Activated CD8-positive, alpha-beta T cell treated with anti-CD3 and anti-CD28 coated beads for 36 hours (primary cell): ENCODE results near the gene PODXL2. TPM values are rescaled to one million over a fixed set of nuclear protein-coding genes. Genes with fewer than 3 reads are reported as not detected.

Experiments
- ATAC-seq: fragments of 200-7000 bp; cut with Tn5 transposase; one replicate; pipeline ENCODE4 v1.10.0; 2021; ENCODE audit warnings: mild to moderate bottlenecking, moderate library complexity
- CTCF ChIA-PET: fragments of 350-600 bp; sonication (Branson Sonifier 250); formaldehyde crosslinking; loops from one replicate; lab custom pipeline; 2021; ENCODE audit warnings: antibody characterized with exemption; lab: Charles Lee
- POLR2A ChIA-PET: fragments of 350-600 bp; sonication (Branson Sonifier 250); formaldehyde crosslinking; loops from one replicate; lab custom pipeline; 2021; ENCODE audit warnings: antibody characterized with exemption; lab: Charles Lee
- DNase-seq: peaks from one replicate; pipeline ENCODE4 v3.0.0-alpha.2; 2020
- H3K27ac Mint-ChIP-seq: one replicate; pipeline ENCODE4 v1.8.0; 2021; ENCODE audit warnings: mild to moderate bottlenecking, mixed read lengths
- H3K27me3 Mint-ChIP-seq: one replicate; pipeline ENCODE4 v1.8.0; 2021; ENCODE audit warnings: mixed read lengths
- H3K36me3 Mint-ChIP-seq: one replicate; pipeline ENCODE4 v1.8.0; 2021; ENCODE audit warnings: low read depth, mixed read lengths
- H3K4me1 Mint-ChIP-seq: one replicate; pipeline ENCODE4 v1.8.0; 2021; ENCODE audit warnings: low read depth, mixed read lengths
- H3K4me3 Mint-ChIP-seq: one replicate; pipeline ENCODE4 v1.8.0; 2021; ENCODE audit warnings: mild to moderate bottlenecking, moderate library complexity, mixed read lengths
- H3K9me3 Mint-ChIP-seq: one replicate; pipeline ENCODE4 v1.8.0; 2021; ENCODE audit warnings: mixed read lengths
- intact Hi-C: fragments of 100-400 bp; cut with micrococcal nuclease; formaldehyde crosslinking; loops from one replicate; pipeline ENCODE4 v1.10.0; 2022
- microRNA-seq: library from miRNA; unstranded; fragments of <30 nt; microRNA quantifications from one replicate; pipeline ENCODE4 v1.2.0, GENCODE V29; 2022; ENCODE audit warnings: borderline microRNAs expressed, borderline replicate concordance
- total RNA-seq, 2 experiments: library from RNA; stranded (reverse); gene quantifications; one replicate each; pipeline ENCODE4 v1.2.3, GENCODE V29; 2021
- TF ChIP-seq, protein P1 (sequence below): fragments of 200-600 bp; IDR thresholded peaks from one replicate; pipeline ENCODE4 v1.8.0; 2022; ENCODE audit warnings: antibody characterized with exemption, mild to moderate bottlenecking

The PODXL2 gene
- total RNA-seq, 2 experiments from 2014 or later = 1.1 to 1.3 TPM

DNA sequence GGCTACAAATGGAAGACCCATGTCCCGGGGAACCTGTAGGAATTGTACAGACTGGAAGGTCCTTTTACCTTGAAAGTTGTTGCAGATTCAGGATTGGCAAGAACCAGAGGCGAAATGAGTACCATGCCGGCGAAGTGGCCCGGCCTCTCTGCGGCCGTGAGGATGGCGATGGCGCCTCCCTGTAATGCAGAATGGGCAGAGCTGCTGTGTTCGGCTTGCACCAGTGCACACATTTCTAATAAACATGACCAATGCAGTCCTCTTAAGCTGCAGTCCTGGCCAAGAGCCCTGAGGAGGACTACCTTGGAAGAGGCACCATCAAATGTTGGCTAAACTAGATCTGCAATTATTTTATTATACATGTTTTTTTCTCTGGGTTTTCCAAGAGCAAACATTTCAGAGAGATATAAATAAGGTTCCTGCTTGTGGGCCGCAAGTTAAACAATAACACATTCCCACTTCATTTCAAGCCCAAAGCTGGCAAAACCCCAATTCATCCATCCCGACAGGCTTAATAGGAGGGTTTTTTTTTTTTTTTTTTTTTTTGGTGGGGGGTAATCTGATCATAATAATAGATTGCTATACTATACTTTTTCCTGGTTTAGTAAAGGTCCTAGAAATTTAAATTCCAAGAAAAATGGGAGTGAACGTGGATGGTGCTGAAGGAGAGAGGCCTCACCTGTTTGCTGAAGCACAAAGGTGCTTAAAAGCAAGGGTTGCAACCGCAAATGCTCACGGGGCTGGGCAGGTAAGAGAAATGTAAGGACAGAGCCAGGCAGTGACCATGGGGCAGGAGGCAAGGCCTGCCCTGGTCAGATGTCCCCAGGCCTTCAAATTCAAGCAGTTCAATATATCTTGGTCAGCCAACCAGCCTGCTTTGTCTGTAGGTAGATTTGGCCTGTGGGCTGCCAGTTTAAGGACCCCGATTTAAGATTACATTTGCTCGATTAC lies 92.3 kb downstream of the PODXL2 start:
- no peaks in the 10 kb centered on the region for H3K4me1 Mint-ChIP-seq
- ChIA-PET CTCF (no interaction called here), POLR2A (interaction anchor here (0.8 kb wide), 1 partner anchor 19 kb away, joined by 3 read pairs; no protein-coding TSS in a partner anchor)
- peaks cover 4% of the 10 kb centered on the region for H3K27me3 Mint-ChIP-seq
- no peak overlapping the region for H3K27ac Mint-ChIP-seq
- TF ChIP-seq, protein P1, sequence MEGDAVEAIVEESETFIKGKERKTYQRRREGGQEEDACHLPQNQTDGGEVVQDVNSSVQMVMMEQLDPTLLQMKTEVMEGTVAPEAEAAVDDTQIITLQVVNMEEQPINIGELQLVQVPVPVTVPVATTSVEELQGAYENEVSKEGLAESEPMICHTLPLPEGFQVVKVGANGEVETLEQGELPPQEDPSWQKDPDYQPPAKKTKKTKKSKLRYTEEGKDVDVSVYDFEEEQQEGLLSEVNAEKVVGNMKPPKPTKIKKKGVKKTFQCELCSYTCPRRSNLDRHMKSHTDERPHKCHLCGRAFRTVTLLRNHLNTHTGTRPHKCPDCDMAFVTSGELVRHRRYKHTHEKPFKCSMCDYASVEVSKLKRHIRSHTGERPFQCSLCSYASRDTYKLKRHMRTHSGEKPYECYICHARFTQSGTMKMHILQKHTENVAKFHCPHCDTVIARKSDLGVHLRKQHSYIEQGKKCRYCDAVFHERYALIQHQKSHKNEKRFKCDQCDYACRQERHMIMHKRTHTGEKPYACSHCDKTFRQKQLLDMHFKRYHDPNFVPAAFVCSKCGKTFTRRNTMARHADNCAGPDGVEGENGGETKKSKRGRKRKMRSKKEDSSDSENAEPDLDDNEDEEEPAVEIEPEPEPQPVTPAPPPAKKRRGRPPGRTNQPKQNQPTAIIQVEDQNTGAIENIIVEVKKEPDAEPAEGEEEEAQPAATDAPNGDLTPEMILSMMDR = no peak
- no peaks in the 10 kb centered on the region for H3K9me3 Mint-ChIP-seq
- H3K4me3 Mint-ChIP-seq = no peak overlapping the region
- DNase-seq (no peak), ATAC-seq (no peak)
- intact Hi-C loops = no loop called here
- no peaks in the 10 kb centered on the region for H3K36me3 Mint-ChIP-seq

DNA sequence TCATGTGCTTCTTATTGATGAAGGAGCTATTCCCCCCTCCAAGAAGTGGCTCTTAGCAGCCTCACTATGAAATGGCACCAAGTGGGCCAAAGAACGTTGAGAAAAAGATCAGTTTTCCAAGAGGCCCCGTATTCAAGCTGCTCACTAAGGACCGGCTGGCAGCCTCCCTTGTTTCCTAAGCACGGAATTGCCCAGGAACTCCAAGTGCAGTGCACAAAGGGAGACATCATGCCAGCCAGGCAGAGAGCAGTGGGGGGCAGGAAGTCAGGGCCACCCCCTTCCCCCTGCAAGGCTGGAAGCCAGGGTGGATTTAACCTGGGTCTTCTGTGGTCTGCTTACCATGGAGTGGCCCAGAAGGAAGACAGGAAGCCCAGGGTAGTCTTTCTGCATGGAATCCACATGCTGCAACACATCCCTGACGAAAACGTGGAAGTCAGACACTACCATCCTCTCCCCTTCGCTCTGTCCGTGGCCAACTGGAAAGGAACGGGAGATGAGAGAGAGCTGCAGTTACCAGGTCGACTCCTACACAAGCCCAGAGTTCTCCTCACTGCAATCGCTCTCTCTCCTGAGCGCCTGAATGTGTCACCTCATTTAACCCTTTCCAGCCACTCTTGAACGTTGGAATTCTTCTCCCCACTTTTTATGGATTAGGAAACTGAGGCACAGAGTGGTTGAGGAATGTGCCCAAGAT lies 93.3 kb downstream of the PODXL2 start:
- POLR2A ChIA-PET = no interaction called here
- DNase-seq (no peak), ATAC-seq (no peak)
- Mint-ChIP-seq H3K27ac (no peak overlapping the region), H3K9me3 (no peaks in the 10 kb centered on the region), H3K27me3 (peaks cover 3% of the 10 kb centered on the region), H3K36me3 (no peaks in the 10 kb centered on the region), H3K4me1 (no peaks in the 10 kb centered on the region), H3K4me3 (no peak overlapping the region)
- CTCF ChIA-PET = no interaction called here
- intact Hi-C loops = no loop called here
- TF ChIP-seq, protein P1 = no peak

Small RNA genes lying within 50 kb of the gene (microRNA-seq; reads per million reads assigned to microRNA genes)
- 3.3 reads per million, percentile 8 among the genes with 10 or more reads in this experiment for gene MIR7976

Other genes starting within 250 kb of the PODXL2 start
- gene TPRA1, start 38.5 kb upstream of the PODXL2 start, total RNA-seq = 10 to 100 TPM; 26.6 to 28.0 TPM
- gene MCM2, start 30.8 kb upstream of the PODXL2 start, total RNA-seq = 100 to 1,000 TPM; 289 to 302 TPM
- 10 to 100 TPM in 1 of 2 experiments, 1 to 10 TPM in 1; 9.7 to 10.6 TPM for gene ABTB1, start 43.8 kb downstream of the PODXL2 start, total RNA-seq
- gene MGLL, start 193.3 kb downstream of the PODXL2 start, total RNA-seq = 1 to 10 TPM; 1.1 to 3.1 TPM